Measurements from ENCODE around the gene ANKIB1. TPM values are rescaled to one million over a fixed set of nuclear protein-coding genes. Genes with fewer than 3 reads are reported as not detected.
A peak's percentile ranks its signal among the peaks of the same experiment; 100 is the strongest.

The ANKIB1 gene
- total RNA-seq, 4 donors from 2014 or later: 11.5 to 24.2 (median 12.5) TPM

DNA sequence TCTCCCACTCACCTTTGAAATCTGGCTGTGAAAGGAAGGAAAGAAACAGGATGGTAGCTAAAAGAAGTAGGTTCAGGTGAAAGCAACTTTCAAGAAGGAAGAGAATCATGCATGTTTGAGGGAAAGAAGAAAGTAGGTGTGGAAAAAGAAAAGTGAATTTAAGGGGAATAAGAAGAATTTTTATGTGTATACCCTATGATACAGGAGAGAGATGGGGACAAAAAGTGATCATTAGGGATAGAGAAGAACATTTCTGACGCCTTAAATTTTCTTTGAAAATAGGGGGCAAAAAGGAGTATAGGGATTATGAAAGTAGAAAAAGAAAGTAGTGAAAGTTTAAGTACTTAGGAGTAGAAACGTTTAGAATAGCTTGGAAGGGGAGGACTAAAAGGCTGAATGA is 15.2 kb upstream of the ANKIB1 start:
- ATAC-seq: no peak
- Histone ChIP-seq H3K36me3 (peaks cover 2 to 80% of the 10 kb centered on the region in 2 donors), H3K9me3 (no peaks in the 10 kb centered on the region), H3K27ac (no peak overlapping the region), H3K4me3 (no peak overlapping the region), H3K27me3 (no peaks in the 10 kb centered on the region), H3K4me1 (no peaks in the 10 kb centered on the region)
- in situ Hi-C loops (cut with MboI; ENCODE audit: low sequenced_read_pairs in 4 of 4) (loop anchor here in 1 of 4 donors (25.0 kb wide), 1 partner anchor 307 kb away; the partner anchor contains the start of genes PEX1 and RBM48), intact Hi-C loops (cut with DNase I; ENCODE audit: low total_unique reads) (no loop called here)
- TF ChIP-seq, protein P1, sequence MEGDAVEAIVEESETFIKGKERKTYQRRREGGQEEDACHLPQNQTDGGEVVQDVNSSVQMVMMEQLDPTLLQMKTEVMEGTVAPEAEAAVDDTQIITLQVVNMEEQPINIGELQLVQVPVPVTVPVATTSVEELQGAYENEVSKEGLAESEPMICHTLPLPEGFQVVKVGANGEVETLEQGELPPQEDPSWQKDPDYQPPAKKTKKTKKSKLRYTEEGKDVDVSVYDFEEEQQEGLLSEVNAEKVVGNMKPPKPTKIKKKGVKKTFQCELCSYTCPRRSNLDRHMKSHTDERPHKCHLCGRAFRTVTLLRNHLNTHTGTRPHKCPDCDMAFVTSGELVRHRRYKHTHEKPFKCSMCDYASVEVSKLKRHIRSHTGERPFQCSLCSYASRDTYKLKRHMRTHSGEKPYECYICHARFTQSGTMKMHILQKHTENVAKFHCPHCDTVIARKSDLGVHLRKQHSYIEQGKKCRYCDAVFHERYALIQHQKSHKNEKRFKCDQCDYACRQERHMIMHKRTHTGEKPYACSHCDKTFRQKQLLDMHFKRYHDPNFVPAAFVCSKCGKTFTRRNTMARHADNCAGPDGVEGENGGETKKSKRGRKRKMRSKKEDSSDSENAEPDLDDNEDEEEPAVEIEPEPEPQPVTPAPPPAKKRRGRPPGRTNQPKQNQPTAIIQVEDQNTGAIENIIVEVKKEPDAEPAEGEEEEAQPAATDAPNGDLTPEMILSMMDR (IDR thresholded peaks at IDR 0.05 in 4 of 5, conservative IDR thresholded peaks at IDR 0.05 in 1 of 5): no peak
- TF ChIP-seq POLR2A (IDR thresholded peaks at IDR 0.05): no peak
- DNase-seq: no peak

DNA sequence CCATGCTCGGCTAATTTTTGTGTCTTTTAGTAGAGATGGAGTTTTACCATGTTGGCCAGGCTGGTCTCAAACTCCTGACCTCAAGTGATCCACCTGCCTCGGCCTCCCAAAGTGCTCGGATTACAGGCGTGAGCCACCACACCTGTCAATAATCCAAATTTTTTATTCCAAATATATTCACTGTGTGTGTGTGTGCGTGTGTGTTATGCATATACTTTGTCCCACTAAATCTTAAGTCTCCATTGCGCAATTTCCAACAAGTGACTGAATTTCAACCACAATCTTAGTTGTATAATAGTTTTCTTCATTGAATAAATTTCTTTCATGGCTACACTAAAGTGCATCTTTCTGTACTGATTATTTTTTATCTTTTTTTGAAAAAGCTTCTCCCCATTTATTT is 2.8 kb upstream of the ANKIB1 start:
- Histone ChIP-seq H3K27ac (no peak overlapping the region), H3K4me1 (peaks cover 24 to 34% of the 10 kb centered on the region in 2 donors), H3K27me3 (no peaks in the 10 kb centered on the region), H3K36me3 (peaks cover 0 to 33% of the 10 kb centered on the region in 2 donors), H3K9me3 (no peaks in the 10 kb centered on the region), H3K4me3 (no peak overlapping the region)
- DNase-seq (no peak), ATAC-seq (no peak)
- intact Hi-C loops (cut with DNase I; ENCODE audit: low total_unique reads): loop anchor here (10.0 kb wide), 1 partner anchor 298 kb away; the partner anchor contains the start of gene AKAP9
- in situ Hi-C loops (cut with MboI; ENCODE audit: low sequenced_read_pairs in 4 of 4): loop anchor here in 2 of 4 donors (10.0 to 25.0 kb wide), 2 partner anchors 202 to 294 kb away; partner anchors contain the start of genes GATAD1 (in 1 of the 2), PEX1 (in 1 of the 2) and RBM48 (in 1 of the 2)
- TF ChIP-seq POLR2A (IDR thresholded peaks at IDR 0.05): no peak
- TF ChIP-seq, protein P1 (IDR thresholded peaks at IDR 0.05 in 4 of 5, conservative IDR thresholded peaks at IDR 0.05 in 1 of 5): no peak

DNA sequence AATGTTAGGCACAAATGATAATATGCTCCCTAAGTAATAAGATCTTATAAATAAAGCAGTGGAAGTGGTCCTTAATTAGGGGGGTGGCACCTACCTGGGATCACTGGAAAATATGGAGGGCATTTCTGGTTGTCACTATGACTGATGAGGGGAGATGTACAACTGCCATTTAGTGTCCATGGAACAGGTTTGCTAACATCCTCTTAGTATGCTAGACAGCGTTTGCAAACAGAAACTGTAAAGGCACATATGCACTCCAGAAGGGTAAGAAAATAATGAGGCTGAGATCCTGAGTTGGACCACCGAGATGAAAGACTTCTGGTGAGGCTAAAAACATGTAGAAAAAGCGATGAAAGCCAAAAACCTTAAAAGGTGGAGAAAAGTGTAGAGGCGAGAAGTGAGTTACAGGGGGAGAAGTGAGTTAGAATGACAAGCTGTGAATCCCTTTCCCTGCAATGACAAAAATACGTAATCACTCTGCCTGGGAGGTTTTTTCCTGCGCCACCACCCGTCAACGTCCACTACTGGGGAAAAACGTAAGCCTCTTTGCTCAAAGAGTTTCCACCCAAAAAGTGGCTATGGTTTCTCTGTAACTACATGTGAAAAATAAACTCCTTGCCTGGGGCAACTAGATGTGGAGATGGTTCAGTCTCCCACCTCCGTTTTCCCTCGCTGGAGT is 827 bp upstream of the ANKIB1 start:
- no peaks in the 10 kb centered on the region for H3K9me3 ChIP-seq
- peak overlapping the region; percentile 81 to 98 (median 84) for H3K4me3 ChIP-seq
- in situ Hi-C loops (cut with MboI; ENCODE audit: low sequenced_read_pairs in 4 of 4): loop anchor here in 2 of 4 donors (10.0 to 25.0 kb wide), 2 partner anchors 200 to 292 kb away; partner anchors contain the start of genes GATAD1 (in 1 of the 2), PEX1 (in 1 of the 2) and RBM48 (in 1 of the 2)
- H3K27me3 ChIP-seq: no peaks in the 10 kb centered on the region
- TF ChIP-seq POLR2A (IDR thresholded peaks at IDR 0.05): no peak
- TF ChIP-seq, protein P1 (IDR thresholded peaks at IDR 0.05 in 4 of 5, conservative IDR thresholded peaks at IDR 0.05 in 1 of 5): no peak
- peak overlapping the region; percentile 86 to 98 (median 94) for H3K27ac ChIP-seq
- peak; percentile 16 to 17 for ATAC-seq
- no peak for DNase-seq
- intact Hi-C loops (cut with DNase I; ENCODE audit: low total_unique reads): loop anchor here (2.0 to 10.0 kb wide), 5 partner anchors 66 to 983 kb away; partner anchors contain the start of genes AKAP9, FZD1, GATAD1 and LRRD1
- peaks cover 0 to 14% of the 10 kb centered on the region in 2 donors for H3K36me3 ChIP-seq
- peaks cover 28 to 38% of the 10 kb centered on the region in 2 donors for H3K4me1 ChIP-seq

GRCh38 chr7:92246360-92247101 is 757 bp downstream of the ANKIB1 start:
- Histone ChIP-seq H3K4me3 (peak overlapping the region; percentile 81 to 98 (median 84)), H3K27ac (peak overlapping the region; percentile 86 to 98 (median 94)), H3K9me3 (no peaks in the 10 kb centered on the region), H3K27me3 (no peaks in the 10 kb centered on the region), H3K4me1 (peaks cover 31 to 40% of the 10 kb centered on the region in 2 donors), H3K36me3 (no peaks in the 10 kb centered on the region)
- intact Hi-C loops (cut with DNase I; ENCODE audit: low total_unique reads): loop anchor here (5.0 to 10.0 kb wide), 3 partner anchors 281 to 984 kb away; partner anchors contain the start of genes AKAP9, FZD1, PEX1 and RBM48
- TF ChIP-seq, protein P1 (IDR thresholded peaks at IDR 0.05 in 4 of 5, conservative IDR thresholded peaks at IDR 0.05 in 1 of 5): no peak
- TF ChIP-seq POLR2A (IDR thresholded peaks at IDR 0.05): no peak
- DNase-seq (no peak), ATAC-seq (peak; percentile 32 to 37)
- in situ Hi-C loops (cut with MboI; ENCODE audit: low sequenced_read_pairs in 4 of 4): loop anchor here in 2 of 4 donors (10.0 to 25.0 kb wide), 2 partner anchors 198 to 291 kb away; partner anchors contain the start of genes GATAD1 (in 1 of the 2), PEX1 (in 1 of the 2) and RBM48 (in 1 of the 2)
